Stomach (tissue), 9 donors: ENCODE data around the gene CS. TPM values are rescaled to one million over a fixed set of nuclear protein-coding genes. Genes with fewer than 3 reads are reported as not detected.
"Not testable (repeated sequence)": the region's sequence is repeated elsewhere in the genome, so short reads cannot be mapped to it uniquely, and the experiment has no call there.

ENCODE experiments used
- DNase-seq, 2 donors: peaks; one replicate each; pipeline versions ENCODE4 v3.0.0 to v3.0.0-alpha.2; 2013 to 2019
- H3K27ac ChIP-seq, 5 donors: fragments of 200-600 bp in 4 of 5; sonication (generic) in 4 of 5; one replicate each; pipeline ENCODE4 v1.5.1; 2013 to 2019; ENCODE audit warnings: mild to moderate bottlenecking in 1 of 5, moderate library complexity in 1 of 5
- H3K27me3 ChIP-seq, 3 donors: fragments of 200-600 bp; sonication (generic); one replicate each; pipeline ENCODE4 v1.5.1; 2017 to 2019; ENCODE audit warnings: mixed run types in 1 of 3
- H3K36me3 ChIP-seq, 4 donors: fragments of 200-600 bp; sonication (generic); 1 replicate in 3 of 4; 2 replicates in 1 of 4; pipeline ENCODE4 v1.5.1; 2016 to 2019
- H3K4me1 ChIP-seq, 4 donors: fragments of 200-600 bp; sonication (generic); one replicate each; pipeline ENCODE4 v1.5.1; 2016 to 2019
- H3K4me3 ChIP-seq, 4 donors: fragments of 200-600 bp; sonication (generic) in 3 of 4; one replicate each; pipeline ENCODE4 v1.5.1; 2016 to 2019; ENCODE audit warnings: mild to moderate bottlenecking in 1 of 4
- H3K9me3 ChIP-seq, 4 donors: fragments of 200-600 bp; sonication (generic); one replicate each; pipeline ENCODE4 v1.5.1; 2016 to 2019
- CTCF ChIP-seq, 7 experiments: fragments of 450-650 bp in 4 of 7; fragments of 200-600 bp in 3 of 7; sonication (generic) in 3 of 7; IDR thresholded peaks; one replicate each; pipeline ENCODE4 v1.5.1; 2016 to 2019; ENCODE audit warnings: antibody characterized with exemption in 7 of 7, control low read depth in 2 of 7, mild to moderate bottlenecking in 1 of 7
- EP300 ChIP-seq: sonication (generic); formaldehyde crosslinking; IDR thresholded peaks from one replicate; pipeline ENCODE4 v1.6.1; 2017; ENCODE audit warnings: antibody characterized with exemption
- POLR2A ChIP-seq, 4 donors: fragments of 450-650 bp; IDR thresholded peaks; one replicate each; pipeline ENCODE4 v1.6.1; 2016; ENCODE audit warnings: antibody characterized with exemption in 4 of 4, control low read depth in 2 of 4, mild to moderate bottlenecking in 1 of 4, moderate library complexity in 1 of 4
- POLR2AphosphoS5 ChIP-seq, 3 donors: sonication (generic); formaldehyde crosslinking; IDR thresholded peaks; one replicate each; pipeline ENCODE4 v1.6.1; 2016; ENCODE audit warnings: antibody characterized with exemption in 3 of 3
- WGBS, 5 donors: extraction: QIAGEN DNeasy Blood & Tissue Kit in 3 of 5; methylation state at CpG; one replicate each; pipeline versions ENCODE4 v1.1.5 to v1.1.7; 2013 to 2018; 5-methylcytosine and 5-hydroxymethylcytosine counted together
- intact Hi-C: fragments of 100-400 bp; cut with DNase I; formaldehyde crosslinking; loops from one replicate; pipeline ENCODE4 v1.15.1; 2023; ENCODE audit warnings: low total_unique reads
- polyA plus RNA-seq, 3 donors: library from polyadenylated mRNA; stranded (reverse); fragments of 200-250 nt; gene quantifications; one replicate each; pipeline ENCODE4 v1.2.3, GENCODE V29; 2013
- total RNA-seq, 5 donors: library from RNA; depleted of rRNA; stranded (reverse); fragments of >200 nt; gene quantifications; one replicate each; pipeline versions ENCODE4 v1.1.0 to v1.2.3, GENCODE V29; 2014 to 2016
- donor health status: healthy with polysubstance abuse.
- donor health status: Bipolar disorder and iron deficiency.
- donor health status: healthy.

The CS gene
- total and polyA plus RNA-seq, 8 donors, result 51.9 to 174 (median 114) TPM

GRCh38 chr12:56336361-56337167 is 36.4 kb upstream of the CS start:
- no peak for TF ChIP-seq POLR2A (IDR thresholded peaks at IDR 0.05)
- no peak for TF ChIP-seq CTCF (IDR thresholded peaks at IDR 0.05)
- WGBS, 5 donors, result 75 to 85% (median 81%) methylated on average over 9 of the region's 9 CpGs
- Histone ChIP-seq H3K27ac (no peak overlapping the region), H3K27me3 (no peaks in the 10 kb centered on the region), H3K4me1 (peaks cover 11 to 34% (median 16%) of the 10 kb centered on the region in 4 donors), H3K36me3 (peaks cover 0 to 8% (median 6%) of the 10 kb centered on the region in 4 donors), H3K4me3 (no peak overlapping the region), H3K9me3 (no peaks in the 10 kb centered on the region)
- peak in 1 of 2 donors; percentile 35 for DNase-seq
- intact Hi-C loops, result no loop called here

GRCh38 chr12:56335527-56335926 is 35.4 kb upstream of the CS start:
- H3K9me3 ChIP-seq, DNase-seq, intact Hi-C loops, H3K27me3 ChIP-seq, H3K36me3 ChIP-seq, H3K27ac ChIP-seq, H3K4me3 ChIP-seq: not testable (repeated sequence)
- WGBS, 5 donors, result 95 to 98% (median 97%) methylated on average over 8 of the region's 8 CpGs
- peaks cover 11 to 34% (median 16%) of the 10 kb centered on the region in 4 donors for H3K4me1 ChIP-seq

GRCh38 chr12:56334490-56334793 is 34.3 kb upstream of the CS start:
- TF ChIP-seq EP300 (no peak), POLR2A (IDR thresholded peaks at IDR 0.05) (no peak), POLR2AphosphoS5 (IDR thresholded peaks at IDR 0.05) (no peak), CTCF (IDR thresholded peaks at IDR 0.05) (no peak)
- Histone ChIP-seq H3K36me3 (peaks cover 0 to 2% (median 0%) of the 10 kb centered on the region in 4 donors), H3K4me3 (peak overlapping the region; percentile 52 to 70 (median 56)), H3K4me1 (peaks cover 11 to 34% (median 16%) of the 10 kb centered on the region in 4 donors), H3K27me3 (no peaks in the 10 kb centered on the region), H3K9me3 (no peaks in the 10 kb centered on the region), H3K27ac (peak overlapping the region; percentile 86 to 98 (median 95))
- WGBS, 5 donors, result 6 to 11% (median 6%) methylated on average over 6 of the region's 6 CpGs
- no peak for DNase-seq
- intact Hi-C loops, result no loop called here

GRCh38 chr12:56333679-56334489 is 33.8 kb upstream of the CS start, which contains the start of gene PAN2:
PAN2 (minus strand) TSS chr12:56334000; CDS start chr12:56333094, 906 bp downstream.
- Histone ChIP-seq H3K9me3 (no peaks in the 10 kb centered on the region), H3K4me3 (peak within 1 kb of the TSS; percentile 52 to 70 (median 56)), H3K27ac (peak within 1 kb of the TSS; percentile 86 to 98 (median 95)), H3K27me3 (no peaks in the 10 kb centered on the region), H3K36me3 (peaks cover 0 to 3% (median 0%) of the 10 kb centered on the region in 4 donors), H3K4me1 (peaks cover 11 to 31% (median 16%) of the 10 kb centered on the region in 4 donors)
- intact Hi-C loops, result no loop called here
- DNase-seq, result peak; percentile 96 to 98
- no peak for TF ChIP-seq POLR2A (IDR thresholded peaks at IDR 0.05)
- peak; percentile 78 to 91 (median 80) for TF ChIP-seq POLR2AphosphoS5 (IDR thresholded peaks at IDR 0.05)
- peak in 5 of 7 experiments; percentile 24 to 58 (median 40) for TF ChIP-seq CTCF (IDR thresholded peaks at IDR 0.05)
- TF ChIP-seq EP300, result no peak
- WGBS, 5 donors, result 0 to 1% (median 0%) methylated on average over 45 of the region's 45 CpGs
